HEK293 (cell line): Measurements from ENCODE around the gene ATF2.

ENCODE experiments used
- SP7 ChIP-seq: fragments of 450-650 bp; formaldehyde crosslinking; IDR thresholded peaks from 2 replicates; pipeline ENCODE4 v1.5.1; 2016; ENCODE audit warnings: missing biosample characterization, missing genetic modification characterization
- TCF7L2 ChIP-seq: IDR thresholded peaks from 2 replicates; pipeline ENCODE4 v1.6.1; 2011; ENCODE audit warnings: low read depth, mild to moderate bottlenecking, inconsistent platforms, low read length, moderate library complexity, borderline replicate concordance
- ZBTB20 ChIP-seq: fragments of 450-650 bp; formaldehyde crosslinking; IDR thresholded peaks from 2 replicates; pipeline ENCODE4 v1.5.1; 2016; ENCODE audit warnings: missing biosample characterization, missing genetic modification characterization
- ZNF174 ChIP-seq: fragments of 450-650 bp; formaldehyde crosslinking; IDR thresholded peaks from 2 replicates; pipeline ENCODE4 v1.5.0; 2017; ENCODE audit warnings: missing biosample characterization, mild to moderate bottlenecking, missing genetic modification characterization
- ZNF292 ChIP-seq: fragments of 450-650 bp; formaldehyde crosslinking; IDR thresholded peaks from 2 replicates; pipeline ENCODE4 v1.5.1; 2016; ENCODE audit warnings: low read depth, missing biosample characterization, missing genetic modification characterization, borderline replicate concordance
- ZNF404 ChIP-seq: fragments of 450-650 bp; formaldehyde crosslinking; IDR thresholded peaks from 2 replicates; pipeline ENCODE4 v1.5.1; 2017; ENCODE audit warnings: missing biosample characterization, missing genetic modification characterization
- ZNF600 ChIP-seq: fragments of 450-650 bp; formaldehyde crosslinking; IDR thresholded peaks from 2 replicates; pipeline ENCODE4 v1.5.1; 2016; ENCODE audit warnings: missing biosample characterization, missing genetic modification characterization
- ZSCAN4 ChIP-seq: fragments of 450-650 bp; formaldehyde crosslinking; IDR thresholded peaks from 2 replicates; pipeline ENCODE4 v1.5.1; 2017; ENCODE audit warnings: missing biosample characterization, missing genetic modification characterization
- TF ChIP-seq, protein P1 (sequence below): fragments of 450-650 bp; formaldehyde crosslinking; IDR thresholded peaks from 2 replicates; pipeline ENCODE4 v1.5.1; 2016; ENCODE audit warnings: missing biosample characterization, missing genetic modification characterization

DNA sequence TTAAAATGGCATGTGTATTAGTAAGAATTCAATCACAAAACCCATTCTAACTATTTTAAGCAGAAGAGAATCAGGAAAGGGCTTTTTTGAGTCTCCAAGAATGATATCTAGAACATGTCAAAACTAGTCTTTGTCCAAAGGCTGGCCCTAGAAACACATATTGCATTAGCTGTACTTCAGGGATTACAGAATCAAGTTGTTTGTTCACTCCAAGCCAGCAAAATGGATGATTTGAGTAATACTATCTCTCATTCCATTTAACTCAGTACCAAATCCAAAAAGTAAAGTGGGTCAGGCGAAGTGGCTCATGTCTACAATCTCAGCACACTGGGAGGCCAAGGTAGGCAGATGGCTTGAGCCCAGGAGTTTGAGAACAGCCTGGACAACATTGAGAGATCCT lies 41.3 kb downstream of the ATF2 start:
- TF ChIP-seq ZNF292 (tag by site-specific recombination) (no peak), ZSCAN4 (tag by site-specific recombination) (no peak), ZNF600 (tag by site-specific recombination) (no peak), TCF7L2 (no peak), SP7 (tag by site-specific recombination) (no peak), ZNF404 (tag by site-specific recombination) (no peak), ZBTB20 (tag by site-specific recombination) (no peak), ZNF174 (tag by site-specific recombination) (no peak)
- TF ChIP-seq, protein P1, sequence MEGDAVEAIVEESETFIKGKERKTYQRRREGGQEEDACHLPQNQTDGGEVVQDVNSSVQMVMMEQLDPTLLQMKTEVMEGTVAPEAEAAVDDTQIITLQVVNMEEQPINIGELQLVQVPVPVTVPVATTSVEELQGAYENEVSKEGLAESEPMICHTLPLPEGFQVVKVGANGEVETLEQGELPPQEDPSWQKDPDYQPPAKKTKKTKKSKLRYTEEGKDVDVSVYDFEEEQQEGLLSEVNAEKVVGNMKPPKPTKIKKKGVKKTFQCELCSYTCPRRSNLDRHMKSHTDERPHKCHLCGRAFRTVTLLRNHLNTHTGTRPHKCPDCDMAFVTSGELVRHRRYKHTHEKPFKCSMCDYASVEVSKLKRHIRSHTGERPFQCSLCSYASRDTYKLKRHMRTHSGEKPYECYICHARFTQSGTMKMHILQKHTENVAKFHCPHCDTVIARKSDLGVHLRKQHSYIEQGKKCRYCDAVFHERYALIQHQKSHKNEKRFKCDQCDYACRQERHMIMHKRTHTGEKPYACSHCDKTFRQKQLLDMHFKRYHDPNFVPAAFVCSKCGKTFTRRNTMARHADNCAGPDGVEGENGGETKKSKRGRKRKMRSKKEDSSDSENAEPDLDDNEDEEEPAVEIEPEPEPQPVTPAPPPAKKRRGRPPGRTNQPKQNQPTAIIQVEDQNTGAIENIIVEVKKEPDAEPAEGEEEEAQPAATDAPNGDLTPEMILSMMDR (tag by site-specific recombination) = no peak
